ENCODE results near the gene TRMO.

TRMO gene

GRCh38 chr9:97864396-97864795, 57.9 kb downstream of the TRMO start:
- DNase-seq, result no peak
- intact Hi-C loops (cut with DNase I), result no loop called here

GRCh38 chr9:97863314-97863713, 59.0 kb downstream of the TRMO start:
- intact Hi-C loops (cut with DNase I), result no loop called here
- no peak for DNase-seq

- intact Hi-C loops (cut with DNase I), result no loop called here
- no peak for DNase-seq
Observed at GRCh38 chr9:97861148-97861475, 61.2 kb downstream of the TRMO start.

GRCh38 chr9:97860451-97861147, 61.7 kb downstream of the TRMO start:
- DNase-seq, result no peak
- intact Hi-C loops (cut with DNase I), result no loop called here

- no peak for DNase-seq
- intact Hi-C loops (cut with DNase I), result no loop called here
Observed at GRCh38 chr9:97859346-97859745, 63.0 kb downstream of the TRMO start.

- intact Hi-C loops (cut with DNase I), result no loop called here
Observed at GRCh38 chr9:97858826-97859225, 63.5 kb downstream of the TRMO start.

GRCh38 chr9:97858393-97858713, 63.9 kb downstream of the TRMO start:
- DNase-seq, result no peak
- intact Hi-C loops (cut with DNase I), result no loop called here

More at GRCh38 chr9:97858826-97859225, 63.5 kb downstream of the TRMO start:
- no peak for DNase-seq

- DNase-seq, result peak in 1 of 10 donors; percentile 34
- intact Hi-C loops (cut with DNase I), result no loop called here
Observed at GRCh38 chr9:97857606-97858392, 64.5 kb downstream of the TRMO start.

- DNase-seq, result no peak
- intact Hi-C loops (cut with DNase I), result no loop called here
Observed at GRCh38 chr9:97856857-97857605, 65.3 kb downstream of the TRMO start.

GRCh38 chr9:97855899-97856298, 66.4 kb downstream of the TRMO start:
- no peak for DNase-seq
- intact Hi-C loops (cut with DNase I), result no loop called here

- intact Hi-C loops (cut with DNase I), result no loop called here
- peak in 1 of 10 donors; percentile 24 for DNase-seq
Observed at GRCh38 chr9:97855486-97855875, 66.8 kb downstream of the TRMO start.

- intact Hi-C loops (cut with DNase I), result no loop called here
- DNase-seq, result peak in 1 of 10 donors; percentile 67
Observed at GRCh38 chr9:97854696-97855485, 67.4 kb downstream of the TRMO start.

Measured in posterior cingulate gyrus (tissue), 11 donors.